Omental fat pad (tissue), 4 donors: Measurements from ENCODE around the gene ZNF726. TPM values are rescaled to one million over a fixed set of nuclear protein-coding genes. Genes with fewer than 3 reads are reported as not detected.
"Not testable (repeated sequence)": the region's sequence is repeated elsewhere in the genome, so short reads cannot be mapped to it uniquely, and the experiment has no call there.

Experiments
- ATAC-seq: fragments of 150-250 bp; one replicate; pipeline ENCODE4 v1.9.1; 2016; ENCODE audit warnings: mild to moderate bottlenecking, moderate library complexity; ENCODE audit not compliant: low FRiP score
- DNase-seq: peaks from one replicate; pipeline ENCODE4 v3.0.0-alpha.2; 2019; ENCODE audit warnings: low spot score
- total RNA-seq, 4 donors: library from RNA; depleted of rRNA; stranded (reverse); fragments of >200 nt; gene quantifications; one replicate each; pipeline ENCODE4 v1.1.0, GENCODE V29; 2016
- TF ChIP-seq, protein P1 (sequence below), 3 donors: fragments of 450-650 bp; IDR thresholded peaks; one replicate each; pipeline ENCODE4 v1.5.1; 2016 to 2017; ENCODE audit warnings: antibody characterized with exemption in 3 of 3, mild to moderate bottlenecking in 3 of 3, moderate library complexity in 2 of 3

ZNF726 gene
- total RNA-seq, 4 donors from 2014 or later = 0.19 to 1.3 (median 0.37) TPM

DNA sequence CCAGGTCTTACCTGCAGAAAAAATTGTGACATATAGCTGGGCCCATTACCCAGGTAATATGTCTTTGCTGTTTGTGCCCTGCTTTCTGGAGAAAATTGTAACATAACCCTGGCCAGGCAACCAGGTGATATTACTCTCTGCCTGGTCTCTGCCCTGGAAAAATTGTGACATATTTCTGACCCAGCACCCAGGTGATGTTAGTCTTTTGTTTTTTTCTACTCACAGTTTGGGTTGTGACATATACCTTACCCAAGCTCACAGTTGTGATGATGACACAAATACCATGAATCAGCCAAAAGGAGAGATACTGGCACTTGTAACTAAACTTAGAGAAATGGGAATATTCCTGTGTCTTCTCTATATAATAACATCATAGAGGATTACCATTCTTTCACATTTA lies 6.5 kb upstream of the ZNF726 start:
- no peak for DNase-seq
- TF ChIP-seq, protein P1, sequence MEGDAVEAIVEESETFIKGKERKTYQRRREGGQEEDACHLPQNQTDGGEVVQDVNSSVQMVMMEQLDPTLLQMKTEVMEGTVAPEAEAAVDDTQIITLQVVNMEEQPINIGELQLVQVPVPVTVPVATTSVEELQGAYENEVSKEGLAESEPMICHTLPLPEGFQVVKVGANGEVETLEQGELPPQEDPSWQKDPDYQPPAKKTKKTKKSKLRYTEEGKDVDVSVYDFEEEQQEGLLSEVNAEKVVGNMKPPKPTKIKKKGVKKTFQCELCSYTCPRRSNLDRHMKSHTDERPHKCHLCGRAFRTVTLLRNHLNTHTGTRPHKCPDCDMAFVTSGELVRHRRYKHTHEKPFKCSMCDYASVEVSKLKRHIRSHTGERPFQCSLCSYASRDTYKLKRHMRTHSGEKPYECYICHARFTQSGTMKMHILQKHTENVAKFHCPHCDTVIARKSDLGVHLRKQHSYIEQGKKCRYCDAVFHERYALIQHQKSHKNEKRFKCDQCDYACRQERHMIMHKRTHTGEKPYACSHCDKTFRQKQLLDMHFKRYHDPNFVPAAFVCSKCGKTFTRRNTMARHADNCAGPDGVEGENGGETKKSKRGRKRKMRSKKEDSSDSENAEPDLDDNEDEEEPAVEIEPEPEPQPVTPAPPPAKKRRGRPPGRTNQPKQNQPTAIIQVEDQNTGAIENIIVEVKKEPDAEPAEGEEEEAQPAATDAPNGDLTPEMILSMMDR (IDR thresholded peaks at IDR 0.05) = no peak
- no peak for ATAC-seq

DNA sequence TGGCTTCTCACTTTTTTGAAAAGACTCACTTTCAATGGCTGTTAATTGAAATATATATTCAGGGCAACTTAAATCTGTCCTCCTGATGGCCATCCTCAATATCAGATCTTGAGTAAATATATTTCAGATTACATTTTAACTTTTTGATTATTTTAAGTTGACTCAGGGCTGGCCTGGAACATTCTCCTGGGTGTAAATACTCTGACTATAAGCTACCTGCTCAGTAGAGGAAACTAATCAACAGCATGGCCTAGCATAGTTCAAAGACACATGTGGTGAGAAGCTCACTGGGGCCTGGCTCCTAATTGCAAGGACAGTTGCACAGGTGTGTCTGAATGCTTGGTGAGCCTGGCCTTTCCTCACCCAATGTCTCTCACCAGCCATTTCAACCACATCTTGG lies 5.5 kb upstream of the ZNF726 start:
- no peak for DNase-seq
- no peak for ATAC-seq
- TF ChIP-seq, protein P1 (IDR thresholded peaks at IDR 0.05) = no peak

DNA sequence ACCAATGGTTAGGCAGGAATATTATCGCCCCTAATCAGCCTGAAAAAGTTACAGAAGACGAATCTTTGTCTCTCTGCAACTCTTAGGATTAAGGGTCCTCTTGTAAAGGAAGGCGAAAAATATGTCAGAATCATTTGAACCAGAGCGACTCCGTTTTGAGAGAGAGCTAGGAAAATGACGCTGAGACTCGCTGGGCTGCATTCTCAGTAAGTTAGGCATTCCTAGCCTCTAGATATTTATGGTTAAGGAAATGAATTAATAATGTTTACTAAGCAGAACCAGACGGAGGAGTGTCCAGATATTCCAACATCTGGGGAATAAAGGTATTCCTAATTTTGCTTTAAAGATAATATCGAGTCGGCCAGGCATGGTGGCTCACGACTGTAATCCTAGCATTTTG lies 755 bp upstream of the ZNF726 start:
- no peak for ATAC-seq
- no peak for DNase-seq
- TF ChIP-seq, protein P1 (IDR thresholded peaks at IDR 0.05) = no peak

DNA sequence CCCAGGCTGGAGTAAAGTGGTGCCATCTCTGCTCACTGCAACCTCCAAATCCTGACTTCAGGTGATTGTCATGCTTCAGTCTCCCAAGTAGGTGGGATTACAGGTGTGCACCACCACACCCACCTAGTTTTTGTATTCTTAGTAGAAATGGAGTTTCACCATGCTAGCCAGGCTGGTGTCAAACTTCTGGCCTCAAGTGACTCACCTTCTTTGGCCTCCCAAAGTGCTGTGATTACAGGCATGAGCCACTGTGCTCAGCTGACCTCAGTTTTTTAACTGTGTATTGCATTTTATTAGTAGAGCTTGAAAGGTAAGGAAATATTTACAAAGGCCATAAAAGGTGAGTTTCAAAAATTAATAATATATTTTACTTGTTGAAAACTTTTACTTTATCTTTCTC lies 2.3 kb downstream of the ZNF726 start:
- ATAC-seq = no peak
- TF ChIP-seq, protein P1 (IDR thresholded peaks at IDR 0.05) = no peak
- DNase-seq = no peak

DNA sequence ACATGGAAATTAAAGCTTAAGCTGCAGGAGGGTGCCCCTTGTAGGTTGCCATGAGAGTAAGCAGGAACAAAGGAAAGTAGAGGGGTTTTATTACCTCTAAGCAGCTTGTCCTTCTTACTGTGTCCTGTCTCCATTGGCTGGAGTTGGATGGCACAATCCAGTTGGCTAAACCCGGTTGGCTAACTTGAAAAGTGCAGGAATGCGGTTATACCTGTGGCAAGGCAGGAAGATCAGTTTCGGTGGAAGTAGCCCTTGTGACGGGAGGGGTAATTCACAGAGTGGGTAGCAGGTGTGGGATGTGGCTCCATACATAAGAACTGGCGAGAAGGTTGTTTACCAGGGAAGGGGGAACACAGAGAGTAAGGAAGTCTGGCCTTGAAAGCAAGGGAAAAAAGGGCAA lies 3.2 kb downstream of the ZNF726 start:
- TF ChIP-seq, protein P1 (IDR thresholded peaks at IDR 0.05) = no peak
- ATAC-seq (no peak), DNase-seq (no peak)

DNA sequence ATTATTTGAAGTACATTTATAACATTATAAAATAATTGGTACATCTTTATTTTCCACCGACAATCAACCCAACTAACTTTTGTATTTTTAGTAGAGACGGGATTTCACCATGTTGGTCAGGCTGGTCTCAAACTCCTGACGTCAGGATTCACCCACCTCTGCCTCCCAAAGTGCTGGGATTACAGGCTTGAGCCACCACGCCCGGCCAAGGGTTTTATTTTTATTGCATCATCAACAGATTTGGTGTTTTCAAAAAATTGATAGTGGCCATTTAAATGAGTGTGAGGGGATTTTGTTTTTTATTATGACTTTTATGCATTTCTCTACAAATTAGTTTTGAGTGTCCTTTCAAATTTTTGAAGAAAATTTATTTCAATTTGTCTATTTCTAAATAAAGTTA lies 10.6 kb downstream of the ZNF726 start:
- DNase-seq = no peak
- ATAC-seq = no peak
- TF ChIP-seq, protein P1 (IDR thresholded peaks at IDR 0.05) = no peak

DNA sequence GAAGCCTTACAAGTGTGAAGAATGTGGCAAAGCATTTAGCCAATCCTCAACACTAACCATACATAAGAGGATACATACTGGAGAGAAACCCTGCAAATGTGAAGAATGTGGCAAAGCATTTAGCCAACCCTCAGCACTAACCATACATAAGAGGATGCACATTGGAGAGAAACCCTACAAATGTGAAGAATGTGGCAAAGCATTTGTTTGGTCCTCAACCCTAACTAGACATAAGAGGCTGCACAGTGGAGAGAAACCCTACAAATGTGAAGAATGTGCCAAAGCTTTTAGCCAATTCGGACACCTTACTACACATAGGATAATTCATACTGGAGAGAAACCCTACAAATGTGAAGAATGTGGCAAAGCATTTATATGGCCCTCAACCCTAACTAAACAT lies 18.2 kb downstream of the ZNF726 start:
- TF ChIP-seq, protein P1 (IDR thresholded peaks at IDR 0.05) = no peak
- DNase-seq (no peak), ATAC-seq (no peak)

DNA sequence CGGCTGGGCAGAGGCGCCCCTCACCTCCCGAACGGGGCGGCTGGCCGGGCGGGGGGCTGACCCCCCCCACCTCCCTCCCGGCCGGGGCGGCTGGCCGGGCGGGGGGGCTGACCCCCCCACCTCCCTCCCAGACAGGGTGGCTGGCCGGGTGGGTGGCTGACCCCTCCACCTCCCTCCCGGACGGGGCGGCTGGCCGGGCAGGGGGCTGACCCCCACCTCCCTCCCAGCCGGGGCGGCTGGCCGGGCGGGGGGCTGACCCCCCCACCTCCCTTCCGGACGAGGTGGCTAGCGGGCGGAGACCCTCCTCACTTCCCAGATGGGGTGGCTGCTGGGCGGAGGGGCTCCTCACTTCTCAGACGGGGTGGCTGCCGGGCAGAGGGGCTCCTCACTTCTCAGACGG lies 22.3 kb downstream of the ZNF726 start:
- not testable (repeated sequence) for DNase-seq, ATAC-seq
